ENCODE data around the gene C2orf81.
A peak's percentile ranks its signal among the peaks of the same experiment; 100 is the strongest.
"Not testable (repeated sequence)": the region's sequence is repeated elsewhere in the genome, so short reads cannot be mapped to it uniquely, and the experiment has no call there.

The C2orf81 gene

DNA sequence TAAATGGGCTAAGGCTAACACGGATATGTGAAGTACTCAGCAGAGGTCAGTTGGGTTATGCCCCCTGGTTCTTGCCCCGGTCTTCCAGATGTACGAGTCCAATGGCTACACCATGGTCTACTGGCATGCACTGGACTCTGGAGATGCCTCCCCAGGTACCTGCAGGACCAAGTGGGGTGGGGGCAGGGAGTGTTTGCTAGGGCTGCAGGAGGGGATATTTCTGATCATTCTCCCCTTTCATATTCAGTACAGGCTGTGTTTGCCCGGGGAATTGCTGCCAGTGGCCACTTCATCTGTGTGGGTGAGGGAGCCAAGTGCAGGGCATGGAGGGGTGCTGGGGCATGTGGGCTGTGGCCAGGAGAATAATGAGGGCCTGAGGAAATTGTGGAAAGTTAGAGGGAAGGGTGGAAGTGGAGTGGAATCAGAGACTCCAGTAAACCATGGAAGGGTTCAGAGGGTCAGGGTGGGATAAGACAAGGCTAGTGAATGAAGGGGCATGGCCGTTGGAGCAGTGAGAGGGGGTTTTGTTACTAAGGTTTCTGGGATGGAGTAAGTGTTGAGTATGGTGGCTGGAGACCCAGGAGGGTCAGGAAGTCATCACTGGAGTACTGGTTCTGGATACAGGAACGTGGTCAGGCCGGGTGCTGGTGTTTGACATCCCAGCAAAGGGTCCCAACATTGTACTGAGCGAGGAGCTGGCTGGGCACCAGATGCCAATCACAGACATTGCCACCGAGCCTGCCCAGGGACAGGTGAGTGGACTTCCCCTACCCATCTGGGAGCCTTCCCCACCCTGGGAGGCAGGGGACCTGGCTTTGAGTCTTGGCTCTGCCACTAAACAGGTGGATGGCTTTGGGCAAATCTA lies 2.0 kb upstream of the C2orf81 start:
- no peak for DNase-seq

DNA sequence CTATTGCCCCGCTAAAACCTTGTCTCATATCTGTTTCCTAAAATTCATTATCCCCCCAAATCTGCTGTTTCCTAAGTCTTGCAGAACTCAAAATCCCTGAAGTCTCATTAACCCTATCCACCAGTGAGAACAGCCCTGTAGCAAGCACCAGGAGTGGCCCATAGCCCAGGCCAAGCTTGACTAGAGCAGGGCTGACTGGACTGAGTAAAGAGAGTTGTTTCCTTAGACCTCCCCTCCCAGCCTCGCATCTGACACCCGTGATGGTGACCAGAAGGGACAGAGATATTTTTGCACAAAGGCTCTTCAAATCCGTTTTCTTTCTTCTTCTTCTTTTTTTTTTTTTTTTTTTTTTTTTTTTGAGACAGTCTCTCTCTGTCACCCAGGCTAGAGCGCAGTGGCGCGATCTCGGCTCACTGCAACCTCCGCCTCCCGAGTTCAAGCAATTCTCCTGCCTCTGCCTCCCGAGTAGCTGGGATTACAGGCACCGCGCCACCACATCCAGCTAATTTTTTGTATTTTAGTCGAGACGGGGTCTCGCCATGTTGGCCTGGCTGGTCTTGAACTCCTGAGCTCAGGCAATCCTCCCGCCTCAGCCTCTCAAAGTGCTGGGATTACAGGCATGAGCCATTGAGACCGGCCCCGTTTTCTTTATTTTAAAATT lies 846 bp downstream of the C2orf81 start:
- not testable (repeated sequence) for DNase-seq

DNA sequence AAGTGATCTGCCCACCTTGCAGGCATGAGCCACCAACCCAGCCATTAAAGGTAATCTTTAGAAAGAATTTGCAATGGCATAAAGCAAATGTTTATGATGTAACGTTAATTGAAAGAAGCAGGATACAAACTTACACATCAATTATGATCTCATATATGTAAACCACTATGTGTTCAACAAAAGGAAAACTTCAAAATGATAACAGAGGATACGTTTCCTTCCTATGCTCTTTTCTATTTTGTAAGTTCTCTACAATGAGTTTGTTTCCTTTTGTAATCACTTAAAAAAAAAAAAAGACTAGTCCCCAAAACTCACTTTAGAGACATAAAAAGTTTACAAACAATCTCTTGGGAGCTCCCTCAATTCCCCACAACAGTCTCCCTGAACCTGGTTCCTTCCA lies 1.4 kb downstream of the C2orf81 start:
- DNase-seq, result no peak

DNA sequence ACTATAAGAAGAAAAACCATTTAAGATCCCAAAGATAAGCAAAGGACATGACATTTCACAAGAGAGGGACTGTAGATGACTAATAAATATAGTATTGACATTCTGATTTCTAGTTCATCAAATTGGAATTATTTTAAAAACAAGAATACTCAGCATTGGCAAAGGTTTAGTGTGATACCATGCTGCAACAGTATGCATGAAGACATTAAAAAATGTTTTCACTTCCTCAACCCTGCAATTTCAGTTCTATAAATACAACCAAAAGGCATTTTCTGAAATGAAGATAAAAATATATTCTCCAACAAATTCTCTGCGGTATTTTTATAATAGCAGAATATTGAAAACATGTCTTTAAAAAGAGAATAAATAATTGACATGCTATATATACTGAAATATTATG lies 2.1 kb downstream of the C2orf81 start:
- DNase-seq, result no peak

DNA sequence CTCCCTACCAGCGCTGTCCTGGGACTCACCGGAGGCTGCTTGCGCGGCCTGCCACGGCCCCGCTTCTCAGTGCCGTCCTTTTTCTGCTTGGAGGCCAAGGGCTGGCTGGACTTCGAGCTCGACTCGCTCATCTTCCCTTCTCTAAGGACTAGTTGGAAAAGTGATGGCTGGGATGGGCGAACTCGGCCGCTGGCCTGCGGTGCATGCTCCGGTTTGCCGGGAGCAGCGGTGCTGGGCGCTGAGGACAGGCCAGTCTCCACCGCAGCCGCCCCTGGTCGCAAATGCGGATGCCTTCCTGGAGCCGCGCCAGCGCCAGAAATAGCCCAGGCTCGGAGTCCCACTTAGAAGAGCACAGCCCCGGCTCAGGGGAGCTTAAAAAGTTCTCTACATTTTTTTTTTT lies 3.1 kb downstream of the C2orf81 start:
- no peak for DNase-seq

DNA sequence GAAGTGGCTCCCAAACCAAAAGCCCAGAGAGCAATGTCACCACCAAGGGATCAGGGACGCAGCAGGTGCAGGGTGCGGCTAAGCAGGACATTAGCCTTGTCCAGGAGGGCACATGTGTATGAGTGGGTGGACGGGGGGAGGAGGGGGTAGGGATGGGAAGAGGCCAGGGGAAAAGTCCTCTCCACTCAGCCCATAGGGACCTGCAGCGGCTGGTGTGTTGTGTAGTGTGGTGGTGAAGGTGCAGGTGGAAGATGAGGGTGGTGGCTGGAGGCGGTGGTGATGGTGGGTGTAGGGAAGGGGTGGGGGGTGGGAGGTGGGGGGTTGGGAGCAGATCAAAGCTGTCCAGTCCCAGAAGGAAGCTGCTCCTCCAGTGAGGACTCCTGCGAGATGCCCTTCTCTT lies 3.7 kb downstream of the C2orf81 start:
- no peak for DNase-seq

DNA sequence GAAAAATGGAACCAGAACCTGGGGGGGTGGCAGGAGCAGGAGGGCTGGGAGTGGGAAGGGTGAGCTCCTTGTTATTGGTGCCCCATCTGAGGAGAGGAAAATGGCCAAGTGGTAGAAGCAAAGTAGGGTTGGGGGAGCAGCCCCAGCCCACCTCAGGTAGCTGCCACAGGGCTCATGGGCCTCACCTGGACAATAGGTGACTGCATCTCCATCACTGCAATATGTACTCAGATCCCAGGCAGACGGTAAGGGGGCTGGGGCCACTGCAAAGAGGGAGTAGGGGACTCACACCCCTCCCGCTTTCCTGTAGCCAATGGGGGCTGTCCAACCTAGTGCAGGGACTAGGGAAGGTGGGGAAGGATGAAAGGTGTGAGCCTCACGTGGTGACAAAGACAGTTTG lies 4.2 kb downstream of the C2orf81 start:
- DNase-seq, result no peak

DNA sequence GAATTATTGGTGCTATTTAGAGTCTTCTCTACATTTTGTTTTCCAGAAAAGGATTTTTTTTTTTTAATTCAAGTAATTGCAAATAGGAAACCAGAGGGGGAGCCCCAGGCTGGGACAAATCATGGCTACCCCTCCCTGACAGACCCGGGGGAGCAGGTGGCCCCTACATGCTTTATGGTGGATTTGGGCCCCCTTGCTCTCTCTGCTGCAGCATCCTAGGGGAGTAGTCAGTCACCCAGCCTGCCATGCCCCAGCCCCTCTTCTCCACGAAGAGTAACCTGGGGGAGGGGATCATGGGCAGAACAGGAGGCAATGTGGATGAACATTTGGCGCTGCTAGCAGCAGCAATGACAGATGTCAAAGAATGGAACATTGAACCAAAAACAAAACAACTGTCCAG lies 4.6 kb downstream of the C2orf81 start:
- DNase-seq, result no peak

DNA sequence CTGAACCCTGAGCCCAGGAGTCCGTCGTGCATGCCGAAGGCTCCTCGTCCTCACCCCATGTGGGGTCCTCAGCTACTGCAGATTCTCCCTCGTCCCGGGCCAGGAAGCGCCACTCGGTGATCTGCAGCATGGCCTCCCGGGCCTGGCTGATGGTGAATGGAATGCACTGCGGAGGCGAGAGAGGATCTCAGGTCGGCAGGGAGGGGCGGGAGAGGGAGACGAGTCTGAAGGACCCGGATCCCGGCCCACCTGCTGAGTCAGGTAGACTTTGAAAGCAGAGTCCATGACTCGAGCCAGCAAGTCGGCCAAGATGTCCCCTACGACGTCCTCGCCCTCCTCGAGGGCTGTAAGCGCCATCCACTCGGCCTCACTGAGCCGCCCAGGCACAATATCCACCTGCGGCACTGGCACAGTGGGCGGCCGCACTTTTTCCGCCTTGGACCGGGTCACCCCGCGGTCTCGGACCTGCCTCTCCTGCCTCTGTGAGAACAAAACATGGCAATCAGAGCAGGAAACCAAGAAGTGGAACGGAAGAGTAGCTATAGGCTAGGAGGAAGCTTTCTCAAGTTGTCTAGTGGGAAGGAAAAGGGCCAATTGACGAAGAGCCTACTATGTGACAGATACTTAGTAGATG lies 5.5 kb downstream of the C2orf81 start:
- no peak for DNase-seq

DNA sequence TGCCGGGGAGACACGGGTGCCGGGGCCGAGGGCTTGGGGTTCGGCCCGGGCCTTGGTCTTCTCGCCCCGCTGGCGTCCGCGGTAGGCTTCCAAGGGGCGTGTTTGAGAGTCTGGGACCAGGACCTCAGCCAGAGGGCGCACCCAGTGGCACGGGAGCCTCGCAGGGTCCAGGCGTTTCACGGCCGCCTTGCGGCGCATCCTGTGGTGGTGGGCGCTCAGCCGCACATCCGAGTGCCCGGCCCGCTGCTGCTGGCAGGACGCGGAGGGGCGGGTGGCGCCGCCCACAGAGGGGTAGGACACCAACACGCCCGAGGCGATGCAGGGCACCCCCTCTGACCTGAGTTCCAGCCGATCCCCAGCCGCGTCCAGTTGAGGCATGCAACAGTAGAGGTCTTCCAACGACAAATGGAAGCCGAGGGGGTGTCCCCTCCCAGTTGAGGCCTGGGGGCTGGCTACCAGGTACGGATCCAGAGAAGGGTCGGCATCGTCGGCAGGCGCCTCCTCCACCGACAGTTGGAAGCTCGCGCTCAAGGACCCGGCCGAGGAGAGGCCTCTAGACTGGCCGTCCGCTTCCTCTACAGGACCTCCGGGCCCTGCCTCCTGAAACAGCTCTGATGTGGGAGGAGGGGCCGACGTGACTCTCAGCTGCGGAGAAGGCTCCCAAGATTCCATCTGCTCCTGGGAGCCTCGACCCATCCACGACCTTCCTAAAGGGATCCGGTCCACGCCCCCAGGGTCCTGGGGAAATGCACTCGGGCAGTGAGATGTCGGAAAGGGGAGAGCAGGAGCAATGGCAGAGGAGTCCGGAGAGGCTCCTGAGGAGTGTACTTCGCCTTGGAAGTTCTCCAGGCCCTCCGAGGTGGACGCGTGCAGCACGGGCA lies 6.3 kb downstream of the C2orf81 start:
- peak; percentile 14 for DNase-seq

DNA sequence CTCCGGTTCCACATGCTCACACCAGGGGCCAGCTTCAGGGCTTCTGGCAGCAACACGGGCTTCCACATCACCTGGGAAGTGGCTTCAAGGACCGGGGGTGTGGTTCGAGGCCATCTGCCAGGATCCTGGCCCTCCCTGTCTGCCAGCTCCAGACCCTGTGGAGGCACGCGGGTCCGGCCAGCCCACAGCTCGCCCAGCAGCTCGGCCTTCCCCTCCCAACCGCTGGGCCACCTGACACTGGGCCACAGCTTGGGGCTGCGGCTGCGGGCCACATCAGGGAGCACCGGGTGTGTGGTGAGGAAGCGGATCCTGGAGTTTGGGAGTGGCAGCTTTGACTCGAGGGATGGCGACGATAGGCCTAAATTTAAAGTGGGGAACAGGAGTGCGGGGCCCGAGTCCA lies 7.0 kb downstream of the C2orf81 start:
- no peak for DNase-seq

DNA sequence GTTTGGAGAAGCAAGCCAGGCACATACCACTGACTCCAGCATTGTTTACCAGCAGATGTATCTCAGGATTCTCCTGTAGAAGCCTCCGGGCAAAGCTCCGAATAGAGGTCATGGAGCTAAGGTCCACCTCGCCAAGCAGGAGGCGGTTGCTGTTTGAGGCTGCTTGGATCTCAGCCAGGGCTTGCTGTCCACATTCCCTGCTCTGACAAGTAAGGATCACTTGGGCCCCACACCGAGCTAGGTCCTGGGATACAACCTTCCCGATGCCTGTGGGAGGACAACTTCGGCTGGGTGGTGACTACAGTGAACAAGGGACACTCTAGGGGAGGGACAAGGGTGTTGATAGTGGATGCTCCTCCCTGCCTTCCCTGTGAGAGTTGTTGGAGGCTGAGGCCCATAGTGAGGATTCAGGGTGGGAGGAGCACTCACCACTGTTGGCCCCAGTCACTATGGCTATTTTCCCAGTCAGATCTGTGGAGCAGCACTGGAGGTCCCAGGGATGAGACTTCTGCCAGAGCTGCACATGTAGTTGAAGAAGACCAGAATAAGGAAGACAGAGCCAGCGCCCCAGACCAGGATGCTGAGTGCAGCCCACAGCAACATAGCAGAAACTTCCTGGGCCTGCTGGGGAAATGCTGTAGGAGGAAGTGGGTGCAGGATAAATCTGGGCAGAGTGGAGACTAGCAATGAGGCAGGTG lies 8.3 kb downstream of the C2orf81 start:
- no peak for DNase-seq

DNA sequence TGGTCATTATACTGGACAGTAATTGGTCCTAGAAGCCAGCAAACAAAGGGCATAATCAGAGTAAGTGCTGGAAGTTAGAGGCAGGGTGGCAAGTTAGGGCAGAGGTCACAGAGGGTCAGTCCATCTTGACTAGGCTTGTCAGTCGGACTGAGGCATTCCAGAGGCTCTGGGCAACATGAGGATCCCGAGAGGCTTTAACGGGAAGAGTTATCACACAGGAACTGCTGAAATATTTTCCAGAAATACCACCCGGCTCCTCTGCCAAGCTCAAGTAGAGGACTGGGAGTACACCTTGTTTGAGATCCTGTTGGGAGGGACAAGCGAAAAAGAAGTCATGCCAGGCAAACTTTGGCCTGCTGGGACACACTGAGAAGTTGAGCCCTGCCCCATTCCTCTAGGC lies 13.7 kb downstream of the C2orf81 start:
- DNase-seq, result no peak

DNA sequence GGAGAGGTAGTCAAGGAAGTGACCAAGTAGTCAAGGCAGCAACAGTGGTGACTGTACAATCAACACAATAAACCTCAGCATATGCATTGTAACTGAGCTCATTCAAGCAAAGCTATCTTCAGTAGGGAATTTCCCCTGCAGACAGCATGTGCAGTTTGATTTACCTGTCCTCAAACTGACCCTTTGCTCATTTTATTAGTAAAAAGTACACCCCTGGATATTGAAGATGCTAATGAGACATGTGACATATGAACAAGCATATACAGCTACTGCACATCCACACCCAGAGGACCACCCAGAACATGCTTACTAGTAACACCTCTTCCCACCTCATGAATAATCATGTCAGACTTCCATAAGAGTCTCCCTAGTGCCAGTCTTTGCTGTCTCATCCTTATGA lies 15.4 kb downstream of the C2orf81 start:
- DNase-seq, result no peak

DNA sequence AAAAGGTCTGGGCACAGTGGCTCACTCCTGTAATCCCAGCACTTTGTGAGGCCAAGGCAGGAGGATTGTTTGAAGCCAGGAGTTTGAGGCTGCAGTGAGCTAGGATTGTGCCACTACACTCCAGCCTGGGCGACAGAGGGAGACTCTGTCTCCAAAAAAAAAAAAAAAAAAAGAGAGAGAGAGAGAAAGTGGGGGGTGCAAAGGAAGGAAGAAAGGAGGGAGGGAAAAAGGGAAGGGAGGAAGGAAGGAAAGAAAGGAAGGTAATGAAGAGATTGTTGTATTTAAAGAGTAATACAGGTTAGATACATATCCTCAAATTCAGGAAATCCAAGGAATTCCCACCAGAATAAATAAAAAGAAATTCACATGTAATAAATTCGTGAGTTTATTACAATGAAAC lies 19.5 kb downstream of the C2orf81 start:
- DNase-seq, result no peak

DNA sequence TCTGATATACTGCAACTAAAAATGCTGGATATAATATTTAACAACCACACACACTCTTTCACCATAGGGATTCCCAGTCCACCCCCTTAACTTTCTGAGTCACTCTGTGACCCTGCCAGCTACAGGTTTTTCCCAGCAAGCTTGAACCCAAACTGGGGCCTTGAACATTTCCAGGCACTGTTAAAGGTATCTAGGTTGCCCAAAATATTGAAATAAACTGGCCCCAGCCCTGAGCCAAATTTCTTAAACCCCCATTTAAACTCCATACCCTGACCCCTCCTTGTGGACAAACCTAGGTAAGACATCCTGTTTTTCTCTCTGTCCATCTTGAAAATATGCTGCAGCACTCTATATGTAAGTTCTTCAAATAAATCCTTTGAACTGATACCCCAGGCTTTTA lies 21.6 kb downstream of the C2orf81 start:
- no peak for DNase-seq

DNA sequence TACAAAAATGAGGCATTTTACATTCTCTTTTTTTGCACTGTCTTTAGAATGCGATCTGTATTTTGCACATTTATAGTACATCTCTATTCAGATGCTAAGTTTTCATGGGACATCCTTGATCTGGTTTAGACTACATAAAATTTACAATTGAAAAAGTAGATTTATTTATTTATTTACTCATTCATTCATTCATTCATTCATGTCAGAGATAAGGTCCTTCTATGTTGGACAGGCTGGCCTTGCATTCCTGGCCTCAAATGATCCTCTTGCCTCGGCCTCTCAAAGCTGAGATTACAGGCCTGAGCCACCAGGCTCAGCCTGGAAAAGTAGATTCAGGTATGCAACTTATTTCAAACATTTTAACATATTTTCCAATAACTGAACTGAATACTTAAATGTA lies 25.3 kb downstream of the C2orf81 start:
- DNase-seq, result no peak

DNA sequence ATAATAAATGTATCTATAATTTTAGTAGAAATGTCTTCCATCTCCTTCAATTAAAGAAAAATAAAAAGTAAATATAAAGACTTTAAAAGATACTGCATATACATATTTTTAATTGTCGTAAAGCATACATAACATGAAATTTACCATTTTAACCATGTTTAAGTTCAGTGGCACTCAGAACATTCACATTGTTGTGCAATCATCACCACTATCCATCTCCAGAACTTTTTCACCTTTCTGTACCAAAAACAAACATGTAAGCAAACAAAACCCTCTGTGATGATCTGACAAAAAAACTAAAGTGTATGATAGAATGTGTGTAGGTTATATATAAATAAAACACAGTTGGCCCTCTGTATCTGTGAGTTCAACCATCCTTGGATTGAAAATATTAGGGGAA lies 27.9 kb downstream of the C2orf81 start:
- no peak for DNase-seq

DNA sequence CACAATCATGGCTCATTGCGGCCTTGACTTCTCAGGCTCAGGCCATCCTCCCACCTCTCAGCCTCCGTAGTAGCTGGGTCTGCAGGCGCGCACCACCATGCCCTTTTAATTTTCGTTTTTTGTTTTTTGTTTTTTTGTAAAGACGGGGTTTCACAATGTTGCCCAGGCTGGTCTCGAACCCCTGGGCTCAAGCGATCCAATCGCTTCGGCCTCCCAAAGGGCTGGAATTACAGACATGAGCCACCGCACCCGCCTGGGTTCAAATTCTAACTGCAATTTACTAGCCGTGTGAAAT lies 29.0 kb downstream of the C2orf81 start:
- no peak for DNase-seq

DNA sequence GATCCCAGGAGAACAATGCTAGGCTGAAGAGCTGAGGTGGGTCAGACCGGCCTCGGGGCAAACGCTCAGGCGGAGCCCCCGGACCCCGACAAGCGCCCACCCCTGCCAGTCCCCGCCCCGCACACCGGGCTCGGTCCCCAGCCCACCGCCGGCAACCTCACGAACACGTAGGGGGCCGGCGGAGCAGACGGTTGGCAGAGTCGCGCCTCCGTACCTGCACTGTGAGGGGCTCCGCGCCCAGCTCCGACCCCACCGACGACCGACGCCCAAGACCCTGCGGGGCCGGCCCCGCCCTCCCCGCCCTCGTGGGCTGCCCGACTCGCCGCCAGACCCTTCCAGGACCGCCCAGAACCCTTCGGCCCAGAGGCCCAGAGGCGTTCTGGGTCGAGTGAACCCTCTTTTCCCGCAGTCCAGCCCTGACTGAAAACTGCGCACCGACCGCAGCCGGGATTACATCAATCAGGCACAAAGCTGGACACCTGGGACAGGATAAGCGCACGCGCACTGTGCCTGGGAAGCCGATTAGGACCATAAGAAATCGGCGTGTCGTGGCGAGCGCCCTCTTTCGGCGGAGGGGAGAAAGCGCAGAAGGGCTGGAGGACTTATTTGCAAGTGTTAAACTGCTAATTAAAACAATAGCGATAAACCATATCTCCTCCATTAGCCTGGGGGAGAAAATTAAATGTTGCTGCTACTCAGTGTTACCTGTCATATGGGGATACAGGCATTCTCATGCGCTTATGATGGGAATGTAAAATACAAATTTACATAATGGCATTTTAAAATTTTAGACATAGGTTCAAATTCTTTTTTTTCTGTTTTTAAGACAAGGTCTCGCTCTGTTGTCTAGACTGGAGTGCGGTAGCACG lies 29.6 kb downstream of the C2orf81 start:
- DNase-seq, result peak; percentile 96

DNA sequence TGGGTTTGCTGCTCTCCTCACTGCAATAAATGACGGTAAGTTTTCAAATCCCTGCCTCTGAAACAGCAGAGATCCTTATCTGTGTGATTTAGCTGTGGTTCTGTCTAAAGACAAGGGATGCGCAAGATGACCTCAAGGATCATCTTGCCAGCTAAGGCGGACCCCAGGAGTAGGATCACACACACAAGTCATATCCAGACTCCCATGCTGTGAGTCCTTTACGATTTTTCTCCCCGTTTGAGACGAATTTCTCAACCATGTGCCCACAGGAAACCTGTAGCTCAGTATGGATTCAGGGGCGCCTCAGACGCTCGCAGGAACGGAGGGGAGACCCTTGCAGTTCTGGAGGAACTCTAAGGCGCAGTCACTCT lies 30.2 kb downstream of the C2orf81 start:
- DNase-seq, result peak; percentile 33

DNA sequence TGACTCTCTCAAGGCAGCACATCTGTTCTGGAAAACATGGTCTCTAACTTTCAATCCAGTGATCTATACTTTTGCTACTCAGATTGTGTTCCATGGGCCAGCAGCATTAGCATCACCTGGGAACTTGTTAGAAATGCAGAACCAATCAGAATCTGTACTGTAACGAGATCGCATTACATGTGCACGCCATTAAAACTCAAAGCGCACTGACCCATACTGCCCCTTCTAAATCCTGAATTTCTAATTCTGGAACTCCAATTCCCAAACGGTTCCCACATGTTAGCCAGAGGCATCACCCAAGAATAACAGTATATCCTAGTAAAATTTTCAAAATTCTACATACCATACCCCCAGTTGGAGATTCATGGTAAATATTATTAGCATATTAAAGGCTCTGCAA lies 30.8 kb downstream of the C2orf81 start:
- no peak for DNase-seq

Data from effector CD8-positive, alpha-beta T cell (primary cell).